ENCODE data around the gene OSBPL3. TPM values are rescaled to one million over a fixed set of nuclear protein-coding genes. Genes with fewer than 3 reads are reported as not detected.

The OSBPL3 gene
- total RNA-seq, 1 donor: 30.8 TPM

DNA sequence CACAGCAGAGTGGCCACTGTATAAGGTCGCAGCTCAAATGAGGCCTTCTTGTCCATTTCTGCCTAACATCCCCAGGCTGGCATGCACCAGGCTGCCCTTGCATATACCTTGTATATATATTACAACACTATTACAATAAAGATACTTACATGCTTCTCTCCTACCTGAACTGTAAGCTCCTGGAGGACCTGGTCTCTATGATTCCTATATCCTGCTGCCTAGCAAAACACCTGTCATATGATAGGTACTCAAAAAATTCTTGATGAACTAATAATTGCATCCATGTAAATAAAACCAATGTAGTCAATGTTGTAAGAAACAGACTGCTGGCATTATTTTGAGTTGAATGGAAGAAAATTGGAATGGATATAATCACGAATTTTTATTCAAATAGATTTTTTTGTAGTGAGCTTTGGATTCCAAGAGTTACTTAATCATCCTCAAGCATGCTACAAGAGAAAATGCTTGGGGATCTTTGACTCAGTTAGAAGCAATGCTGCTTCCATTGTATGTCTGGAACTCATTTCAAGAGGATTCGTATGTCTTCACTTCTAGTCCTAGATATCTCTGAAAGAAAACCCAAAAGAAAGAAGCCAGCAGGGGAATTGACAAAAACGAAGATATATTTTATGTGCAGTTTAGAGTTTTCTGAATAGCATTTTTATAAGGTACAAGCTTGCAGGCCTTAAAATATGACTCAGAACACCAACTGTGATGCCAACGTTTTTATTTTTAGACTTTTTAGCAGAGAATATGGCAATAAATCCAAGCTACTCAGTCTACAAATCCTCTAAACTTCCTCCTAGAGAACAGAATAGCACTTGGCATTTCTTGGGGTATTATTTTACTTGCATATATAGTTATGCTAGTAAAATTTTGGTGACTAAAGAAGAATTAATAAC lies 53.1 kb downstream of the OSBPL3 start:
- Histone ChIP-seq H3K79me2 (ENCODE audit: insufficient read depth, low read length) (peaks cover 86% of the 10 kb centered on the region), H3K4me3 (ENCODE audit: insufficient read depth, low read length) (peak overlapping the region; percentile 11), H4K20me1 (ENCODE audit: insufficient read depth, low read length) (no peaks in the 10 kb centered on the region), H3K4me2 (ENCODE audit: insufficient read depth, low read length) (peak overlapping the region; percentile 59), H3K4me1 (ENCODE audit: insufficient read depth, low read length) (peaks cover 44% of the 10 kb centered on the region), H3K27ac (ENCODE audit: low read depth, low read length) (peak overlapping the region; percentile 54), H2AFZ (ENCODE audit: low read length) (no peak overlapping the region), H3K36me3 (ENCODE audit: insufficient read depth, low read length) (no peaks in the 10 kb centered on the region), H3K27me3 (ENCODE audit: insufficient read depth, low read length) (no peaks in the 10 kb centered on the region), H3K9me3 (ENCODE audit: low read depth, low read length) (no peaks in the 10 kb centered on the region)
- peak; percentile 58 for DNase-seq (ENCODE audit: insufficient read length, low spot score, missing footprints)
- TF ChIP-seq, protein P1, sequence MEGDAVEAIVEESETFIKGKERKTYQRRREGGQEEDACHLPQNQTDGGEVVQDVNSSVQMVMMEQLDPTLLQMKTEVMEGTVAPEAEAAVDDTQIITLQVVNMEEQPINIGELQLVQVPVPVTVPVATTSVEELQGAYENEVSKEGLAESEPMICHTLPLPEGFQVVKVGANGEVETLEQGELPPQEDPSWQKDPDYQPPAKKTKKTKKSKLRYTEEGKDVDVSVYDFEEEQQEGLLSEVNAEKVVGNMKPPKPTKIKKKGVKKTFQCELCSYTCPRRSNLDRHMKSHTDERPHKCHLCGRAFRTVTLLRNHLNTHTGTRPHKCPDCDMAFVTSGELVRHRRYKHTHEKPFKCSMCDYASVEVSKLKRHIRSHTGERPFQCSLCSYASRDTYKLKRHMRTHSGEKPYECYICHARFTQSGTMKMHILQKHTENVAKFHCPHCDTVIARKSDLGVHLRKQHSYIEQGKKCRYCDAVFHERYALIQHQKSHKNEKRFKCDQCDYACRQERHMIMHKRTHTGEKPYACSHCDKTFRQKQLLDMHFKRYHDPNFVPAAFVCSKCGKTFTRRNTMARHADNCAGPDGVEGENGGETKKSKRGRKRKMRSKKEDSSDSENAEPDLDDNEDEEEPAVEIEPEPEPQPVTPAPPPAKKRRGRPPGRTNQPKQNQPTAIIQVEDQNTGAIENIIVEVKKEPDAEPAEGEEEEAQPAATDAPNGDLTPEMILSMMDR (IDR thresholded peaks at IDR 0.05; ENCODE audit: extremely low read depth, low read depth, low read length): no peak

- peaks cover 87% of the 10 kb centered on the region for H3K79me2 ChIP-seq (ENCODE audit: insufficient read depth, low read length)
- no peak overlapping the region for H3K27ac ChIP-seq (ENCODE audit: low read depth, low read length)
- H3K4me2 ChIP-seq (ENCODE audit: insufficient read depth, low read length): no peak overlapping the region
- no peaks in the 10 kb centered on the region for H3K9me3 ChIP-seq (ENCODE audit: low read depth, low read length)
- TF ChIP-seq, protein P1 (IDR thresholded peaks at IDR 0.05; ENCODE audit: extremely low read depth, low read depth, low read length): no peak
- no peak overlapping the region for H3K4me3 ChIP-seq (ENCODE audit: insufficient read depth, low read length)
- peaks cover 55% of the 10 kb centered on the region for H3K4me1 ChIP-seq (ENCODE audit: insufficient read depth, low read length)
- no peaks in the 10 kb centered on the region for H3K36me3 ChIP-seq (ENCODE audit: insufficient read depth, low read length)
- H2AFZ ChIP-seq (ENCODE audit: low read length): no peak overlapping the region
- no peak for DNase-seq (ENCODE audit: insufficient read length, low spot score, missing footprints)
- no peaks in the 10 kb centered on the region for H4K20me1 ChIP-seq (ENCODE audit: insufficient read depth, low read length)
- no peaks in the 10 kb centered on the region for H3K27me3 ChIP-seq (ENCODE audit: insufficient read depth, low read length)
Observed at GRCh38 chr7:24924375-24924774, 55.6 kb downstream of the OSBPL3 start.

GRCh38 chr7:24923172-24923865 lies 56.7 kb downstream of the OSBPL3 start:
- Histone ChIP-seq H3K4me3 (ENCODE audit: insufficient read depth, low read length) (no peak overlapping the region), H3K27me3 (ENCODE audit: insufficient read depth, low read length) (no peaks in the 10 kb centered on the region), H3K27ac (ENCODE audit: low read depth, low read length) (peak overlapping the region; percentile 79), H3K4me2 (ENCODE audit: insufficient read depth, low read length) (peak overlapping the region; percentile 74), H3K4me1 (ENCODE audit: insufficient read depth, low read length) (peaks cover 52% of the 10 kb centered on the region), H4K20me1 (ENCODE audit: insufficient read depth, low read length) (no peaks in the 10 kb centered on the region), H3K36me3 (ENCODE audit: insufficient read depth, low read length) (no peaks in the 10 kb centered on the region), H3K79me2 (ENCODE audit: insufficient read depth, low read length) (peaks cover 88% of the 10 kb centered on the region), H3K9me3 (ENCODE audit: low read depth, low read length) (no peaks in the 10 kb centered on the region), H2AFZ (ENCODE audit: low read length) (no peak overlapping the region)
- DNase-seq (ENCODE audit: insufficient read length, low spot score, missing footprints): no peak
- TF ChIP-seq, protein P1 (IDR thresholded peaks at IDR 0.05; ENCODE audit: extremely low read depth, low read depth, low read length): no peak
